ENCODE data around the gene SGTB.
"Not testable (repeated sequence)": the region's sequence is repeated elsewhere in the genome, so short reads cannot be mapped to it uniquely, and the experiment has no call there.

Gene SGTB

DNA sequence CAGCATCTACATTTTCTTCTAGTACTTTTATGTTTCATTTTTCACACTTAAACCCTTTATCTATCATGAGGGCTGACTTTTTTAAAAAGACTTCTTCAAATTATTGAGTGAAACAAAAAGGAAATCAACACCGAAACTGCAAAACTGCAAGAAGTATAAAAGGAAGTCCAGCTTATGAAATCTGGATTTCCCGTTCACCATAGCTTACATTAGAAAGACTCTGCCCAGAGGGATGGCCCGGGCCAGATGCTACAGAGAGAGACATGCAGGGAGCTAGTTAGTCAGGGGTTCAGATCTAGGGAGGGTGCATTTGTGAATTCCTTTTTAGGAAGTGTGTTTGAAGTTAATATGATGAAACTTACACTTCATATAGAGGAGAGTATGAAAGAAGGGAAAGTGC lies 10.1 kb upstream of the SGTB start:
- DNase-seq = not testable (repeated sequence)

DNA sequence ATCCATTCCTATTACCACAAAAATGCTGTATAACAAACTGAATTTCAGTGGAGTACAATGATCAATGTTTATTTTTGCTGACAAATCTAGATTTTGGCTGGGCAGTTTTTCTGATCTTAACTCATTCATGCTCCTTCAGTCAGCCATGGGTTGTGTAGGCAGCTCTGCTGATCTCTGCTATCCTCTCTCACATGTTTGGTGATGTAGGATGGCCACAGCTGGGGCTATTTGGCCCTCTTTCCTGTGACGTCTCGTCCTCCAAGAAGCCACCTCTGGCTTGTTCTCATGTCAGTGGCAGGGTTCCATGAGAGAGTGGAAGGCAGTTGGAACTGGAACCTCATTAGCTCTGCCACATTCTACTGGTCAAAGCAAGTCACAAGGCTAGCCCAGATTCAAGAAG lies 9.0 kb upstream of the SGTB start:
- no peak for DNase-seq

DNA sequence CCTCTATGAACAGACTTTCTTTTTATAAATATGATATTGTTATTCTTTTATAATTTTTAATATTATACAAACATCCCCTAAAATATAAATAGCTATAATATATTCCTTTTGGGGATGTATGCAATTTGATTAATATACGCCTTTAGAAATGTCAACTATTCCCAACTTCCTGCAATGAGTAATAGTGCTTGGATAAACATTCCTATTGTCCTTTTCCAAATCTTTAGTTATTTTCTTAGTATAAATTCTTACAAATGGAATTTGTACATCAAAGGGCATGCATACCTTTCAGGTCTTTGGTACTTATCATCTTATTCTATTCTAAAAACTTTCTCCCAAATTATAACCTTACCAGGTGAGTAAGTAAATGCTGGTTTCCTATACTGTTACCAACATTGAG lies 6.3 kb upstream of the SGTB start:
- no peak for DNase-seq

DNA sequence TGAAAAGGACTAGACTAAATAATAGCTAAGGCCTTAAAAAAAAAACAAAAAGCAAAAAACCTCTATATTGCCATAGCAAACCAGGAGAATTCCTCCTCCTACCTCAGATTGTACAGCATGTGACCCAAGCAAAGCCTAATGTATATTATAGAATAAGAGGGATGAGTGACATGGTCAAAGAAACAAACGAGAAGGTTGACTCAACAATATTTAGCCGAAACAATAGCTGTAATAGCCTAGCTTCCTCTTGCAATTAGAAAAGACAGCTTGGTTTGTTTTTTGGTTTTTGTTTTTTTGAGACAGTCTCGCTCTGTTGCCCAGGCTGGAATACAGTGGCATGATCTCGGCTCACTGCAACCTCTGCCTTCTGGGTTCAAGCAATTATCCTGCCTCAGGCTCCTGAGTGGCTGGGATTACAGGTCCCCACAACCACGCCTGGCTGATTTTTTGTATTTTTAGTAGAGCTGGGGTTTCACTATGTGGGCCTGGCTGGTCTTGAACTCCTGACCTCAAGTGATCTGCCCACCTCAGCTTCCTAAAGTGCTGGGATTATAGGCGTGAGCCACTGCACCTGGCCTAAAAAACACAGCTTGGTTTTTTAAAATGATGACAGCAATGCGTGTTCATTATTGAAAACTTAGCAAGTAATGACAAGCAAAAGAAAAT lies 5.7 kb upstream of the SGTB start:
- DNase-seq = no peak

DNA sequence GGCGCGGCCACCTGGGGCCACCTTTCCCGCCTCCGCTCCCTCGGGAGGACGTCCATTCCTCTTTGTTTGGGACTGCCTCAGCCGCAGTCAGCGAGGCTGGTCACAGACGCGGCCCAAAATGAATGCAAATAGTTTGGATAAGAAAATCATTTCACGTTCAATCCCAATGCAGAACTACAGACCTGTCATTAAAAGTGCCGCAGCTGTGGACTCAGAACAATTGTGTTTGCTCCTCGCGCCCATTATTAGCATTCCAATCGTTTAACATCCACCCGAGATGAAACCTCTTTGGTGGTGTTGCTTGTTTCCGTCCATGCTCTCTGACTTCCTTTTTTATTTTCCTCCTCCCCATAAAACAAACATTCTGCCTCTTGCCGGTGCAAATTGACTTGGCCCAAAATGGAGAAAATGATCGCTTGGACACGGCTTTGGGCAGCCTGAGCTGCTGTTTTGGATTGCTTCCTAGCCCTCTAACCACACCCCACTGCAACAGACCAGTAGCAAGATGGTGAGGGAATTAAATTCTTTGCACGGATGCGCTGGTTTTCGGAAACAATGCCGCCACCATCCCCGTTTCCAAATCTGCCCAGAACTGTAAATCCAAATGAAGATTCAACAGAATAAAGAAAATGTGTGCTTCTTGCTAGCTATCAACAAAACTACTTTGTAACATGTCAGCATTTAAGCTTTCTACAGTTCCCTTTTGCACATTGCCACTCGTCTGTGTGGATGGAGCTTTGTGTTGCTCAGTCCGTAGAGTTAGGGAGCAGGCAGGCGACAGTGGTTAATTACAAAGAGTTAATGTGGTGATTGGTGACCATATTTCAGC lies 880 bp upstream of the SGTB start:
- peak; percentile 22 for DNase-seq

DNA sequence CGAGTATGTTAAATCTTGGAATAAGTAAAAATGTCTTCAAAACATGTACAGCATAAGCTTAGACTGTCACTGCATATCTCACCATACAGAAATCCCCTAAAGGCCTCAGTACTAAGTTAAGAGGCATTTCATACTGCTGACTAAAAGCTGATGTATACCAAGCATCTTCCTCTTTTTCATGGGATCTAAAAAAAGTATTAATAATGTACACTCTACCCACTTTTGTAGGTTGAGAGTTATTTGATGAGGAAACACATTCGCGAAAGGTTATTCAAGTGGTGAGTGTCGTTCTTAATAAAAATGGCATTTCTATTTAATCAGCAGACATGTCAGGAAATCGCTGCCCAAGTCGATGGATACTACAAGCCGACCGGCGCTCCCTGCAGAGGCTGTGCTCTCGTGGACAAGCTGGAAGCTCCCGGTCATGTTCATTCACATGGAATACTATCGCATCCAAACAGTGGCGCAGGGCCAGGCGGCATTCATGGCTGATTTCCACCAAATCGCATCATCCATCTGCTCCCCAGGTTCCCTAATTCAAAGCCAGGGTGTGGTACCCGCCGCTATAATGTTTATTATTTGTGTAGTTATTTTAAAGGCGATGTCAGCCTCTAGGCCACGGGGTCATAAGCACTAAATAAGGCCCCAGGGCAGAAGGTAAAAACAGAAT lies 724 bp downstream of the SGTB start:
- DNase-seq = no peak

DNA sequence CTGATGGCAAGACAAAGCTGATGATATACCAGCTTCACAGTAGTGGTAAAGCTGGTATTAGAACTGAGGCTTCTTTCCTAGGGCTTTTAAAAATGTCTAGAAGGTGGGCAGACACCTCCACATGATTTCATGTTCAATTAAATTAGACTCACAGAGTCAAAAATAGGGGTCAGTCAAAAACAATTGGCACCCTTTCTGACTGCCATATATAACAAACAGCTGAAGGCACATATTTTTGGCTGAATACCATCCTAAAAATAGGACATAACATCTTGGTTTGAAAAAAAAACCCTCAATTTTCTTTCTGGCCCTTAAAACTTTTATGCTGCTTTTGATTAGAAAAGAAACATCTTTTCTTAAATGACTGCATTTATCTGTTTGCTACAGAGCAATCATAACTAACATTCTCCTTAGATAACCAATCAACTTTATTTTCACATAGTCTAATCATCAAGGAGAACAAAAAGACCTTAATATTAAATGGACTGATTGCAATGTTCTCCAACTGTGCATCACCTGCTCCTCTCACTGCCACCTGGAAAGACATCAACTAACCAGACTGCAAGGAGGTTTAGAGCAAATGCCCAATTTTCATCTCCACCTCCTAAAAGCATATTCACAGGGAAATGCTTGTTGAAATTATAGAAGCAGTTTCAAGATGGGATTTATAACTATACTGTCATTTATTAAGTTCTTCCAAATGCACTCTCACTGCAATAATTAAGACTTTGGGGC lies 3.2 kb downstream of the SGTB start:
- DNase-seq = no peak

DNA sequence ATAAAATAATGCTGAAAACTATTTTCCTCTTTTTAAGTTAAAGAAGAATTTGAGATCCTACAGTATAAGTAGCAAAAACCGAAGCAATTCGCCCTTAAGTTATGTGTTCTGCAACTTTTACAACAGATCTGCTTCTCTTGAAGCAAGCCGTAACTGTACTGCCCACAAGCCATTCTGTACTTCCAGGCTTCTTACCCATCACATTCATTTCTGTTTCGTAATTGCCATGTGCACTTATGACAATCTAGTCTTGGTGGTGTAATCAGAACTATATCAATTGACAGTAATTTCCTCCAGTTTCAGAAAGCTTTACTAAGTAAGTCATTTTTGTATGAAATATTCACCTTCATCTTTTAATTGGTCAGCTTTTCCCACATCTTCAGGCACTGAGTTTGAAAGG lies 13.8 kb downstream of the SGTB start:
- DNase-seq = no peak

DNA sequence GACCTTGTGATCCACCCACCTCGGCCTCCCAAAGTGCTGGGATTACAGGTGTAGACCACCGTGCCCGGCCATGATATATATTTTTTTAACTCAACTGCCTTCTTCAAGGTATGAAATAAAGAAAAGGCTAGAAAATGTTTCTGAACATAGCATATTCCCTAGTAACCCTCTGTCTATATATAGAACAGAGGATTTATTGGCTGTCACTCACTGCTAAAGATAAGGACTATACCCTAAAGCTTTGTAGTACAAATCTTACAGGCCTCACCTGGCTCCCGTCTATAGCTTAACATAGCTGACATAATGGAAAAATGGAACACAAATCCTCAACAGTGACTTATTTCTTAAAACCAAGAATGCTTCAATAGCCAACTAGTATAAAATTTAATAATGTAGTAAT lies 14.2 kb downstream of the SGTB start:
- DNase-seq = no peak

DNA sequence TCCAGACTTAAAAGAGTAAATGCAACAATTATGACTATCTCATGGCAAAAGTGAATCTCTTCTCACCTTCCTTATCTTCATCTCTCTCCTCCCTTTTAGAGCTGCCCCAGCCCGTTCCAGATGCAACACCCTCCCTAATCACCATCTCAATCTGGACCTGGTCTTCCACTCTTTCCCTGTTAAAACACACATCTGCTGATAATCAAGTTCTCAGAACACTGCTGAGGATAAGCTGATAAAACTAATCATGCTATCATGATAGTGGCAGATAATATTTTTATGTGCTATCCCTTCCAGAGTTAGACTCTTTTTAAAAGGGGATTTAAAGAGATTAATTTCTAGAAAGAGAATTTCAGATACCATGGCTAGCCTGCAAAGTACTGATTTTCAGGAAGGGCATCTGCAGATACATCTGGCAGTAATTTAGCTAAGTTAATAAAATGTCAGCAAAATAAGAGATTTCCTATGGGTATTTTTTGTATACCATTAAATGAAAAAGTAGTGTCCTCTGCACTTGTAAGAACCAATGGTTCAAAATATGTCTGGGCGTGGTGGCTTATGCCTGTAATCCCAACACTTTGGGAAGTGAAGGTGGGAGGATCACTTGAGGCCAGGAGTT lies 17.2 kb downstream of the SGTB start:
- DNase-seq = no peak

DNA sequence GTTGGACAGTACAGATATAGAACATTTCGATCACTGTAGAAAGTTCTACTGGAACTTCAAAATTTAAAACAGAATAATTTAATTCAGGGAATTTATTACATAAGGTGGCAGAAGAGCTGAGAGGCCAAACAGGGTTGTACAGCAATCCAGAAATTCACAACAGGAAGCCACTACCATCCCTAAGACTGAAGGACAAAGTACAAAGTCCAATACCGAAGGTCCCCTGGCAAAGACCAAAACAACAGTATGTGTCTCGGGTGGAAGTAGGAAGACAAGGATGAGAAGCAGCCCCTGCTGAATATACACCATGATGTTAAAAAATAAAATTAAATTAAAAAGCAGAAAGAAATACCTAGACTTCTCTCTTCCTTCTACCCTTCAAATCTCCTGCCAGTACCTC lies 19.9 kb downstream of the SGTB start:
- no peak for DNase-seq

DNA sequence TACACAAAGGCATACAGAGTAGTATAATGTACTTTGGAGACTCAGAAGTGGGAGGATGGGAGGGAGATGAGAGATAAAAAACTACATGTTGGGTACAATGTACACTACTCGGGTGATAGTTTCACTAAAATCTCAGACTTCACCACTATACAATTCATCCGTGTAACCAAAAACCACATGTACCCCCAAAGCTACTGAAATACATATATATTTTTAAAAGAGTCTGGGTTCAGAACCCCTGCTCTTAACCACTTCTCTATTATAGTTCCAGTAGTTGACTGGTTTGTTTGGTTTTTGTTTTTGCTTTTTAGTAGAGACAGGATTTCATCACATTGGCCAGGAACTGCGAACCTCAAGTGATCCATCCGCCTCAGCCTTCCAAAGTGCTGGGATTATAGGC lies 22.6 kb downstream of the SGTB start:
- DNase-seq = no peak

DNA sequence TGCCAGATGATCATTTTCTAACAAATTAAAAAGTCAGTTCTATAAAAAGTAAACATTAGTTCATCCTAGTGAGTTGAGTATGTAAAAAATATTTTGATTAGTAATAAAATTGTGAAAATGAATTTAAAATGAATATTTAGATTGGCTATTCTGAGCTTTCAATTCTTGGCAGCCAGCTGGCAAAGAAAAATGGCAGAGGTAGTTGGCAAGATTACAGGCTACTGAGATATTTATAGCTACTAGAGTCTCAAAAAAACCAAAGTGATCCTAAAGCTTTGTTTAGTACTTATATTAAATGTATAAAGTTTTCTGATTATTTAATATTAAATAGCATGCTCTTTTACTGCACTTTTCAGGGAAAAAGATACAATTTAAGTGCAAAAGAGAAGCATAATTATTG lies 25.0 kb downstream of the SGTB start:
- no peak for DNase-seq

DNA sequence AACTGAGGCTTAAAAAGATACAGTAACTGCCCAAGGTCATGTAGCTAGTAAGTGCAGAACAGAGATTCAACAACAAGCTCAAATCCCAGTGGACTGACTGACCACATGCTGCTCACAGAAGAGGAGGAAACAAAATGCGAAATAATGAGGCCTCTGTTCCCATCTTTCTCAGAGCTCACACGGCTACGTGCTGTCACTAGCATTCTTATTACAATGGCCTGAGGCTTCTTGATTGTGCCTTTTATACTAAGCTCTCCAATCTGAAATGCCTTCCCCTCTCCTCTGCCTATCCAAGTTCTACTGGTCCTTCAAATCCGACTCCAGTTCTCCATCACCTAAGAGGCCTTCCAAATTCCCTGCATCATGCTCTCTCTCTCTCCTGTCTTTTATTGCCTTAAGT lies 26.0 kb downstream of the SGTB start:
- no peak for DNase-seq

DNA sequence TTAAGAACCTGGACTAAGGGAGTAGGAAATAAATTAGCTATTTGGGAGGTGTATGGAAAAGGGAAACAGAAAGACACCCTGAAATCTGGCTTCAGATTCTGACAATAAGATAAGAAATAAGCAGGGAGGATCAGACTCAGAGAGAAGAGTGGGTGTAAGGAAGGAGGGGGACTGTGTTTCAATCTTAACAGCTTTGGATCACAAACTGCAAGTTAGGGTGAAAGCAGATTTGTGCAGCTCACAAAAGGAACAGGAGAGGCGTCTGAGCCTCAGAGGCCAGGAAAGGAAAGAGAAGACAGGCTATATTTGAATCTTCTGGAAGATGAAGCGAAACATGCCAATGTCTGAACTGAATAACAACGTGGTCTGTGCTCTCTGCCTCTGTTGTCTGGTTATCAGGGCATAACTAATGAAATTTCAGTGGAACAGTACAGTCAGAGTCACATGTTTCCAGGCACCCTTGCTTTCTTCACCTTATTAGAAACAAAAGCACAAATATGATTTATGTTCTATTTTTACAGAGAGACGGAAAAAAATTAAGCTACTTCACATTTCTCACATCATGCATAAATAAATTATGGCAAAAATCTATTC lies 26.6 kb downstream of the SGTB start:
- DNase-seq = no peak

DNA sequence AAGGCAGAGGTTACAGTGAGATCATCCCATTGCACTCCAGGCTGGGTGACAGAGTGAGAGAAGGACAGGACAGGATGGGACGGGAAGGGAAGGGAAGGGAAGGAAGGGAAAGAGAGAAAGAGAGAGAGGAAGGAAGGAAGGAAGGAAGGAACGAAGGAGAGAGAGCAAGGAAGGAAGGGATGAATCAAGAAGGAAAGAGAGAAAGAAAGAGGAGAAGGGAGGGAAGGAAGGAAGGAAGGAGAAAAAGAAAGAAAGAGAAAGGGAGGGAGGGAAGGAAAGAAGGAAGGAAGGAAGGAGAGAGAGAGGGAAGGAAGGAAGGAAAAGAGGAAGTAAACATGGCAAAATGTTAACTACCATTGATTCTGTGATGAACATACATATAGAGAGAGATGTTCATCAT lies 28.8 kb downstream of the SGTB start:
- DNase-seq = no peak

DNA sequence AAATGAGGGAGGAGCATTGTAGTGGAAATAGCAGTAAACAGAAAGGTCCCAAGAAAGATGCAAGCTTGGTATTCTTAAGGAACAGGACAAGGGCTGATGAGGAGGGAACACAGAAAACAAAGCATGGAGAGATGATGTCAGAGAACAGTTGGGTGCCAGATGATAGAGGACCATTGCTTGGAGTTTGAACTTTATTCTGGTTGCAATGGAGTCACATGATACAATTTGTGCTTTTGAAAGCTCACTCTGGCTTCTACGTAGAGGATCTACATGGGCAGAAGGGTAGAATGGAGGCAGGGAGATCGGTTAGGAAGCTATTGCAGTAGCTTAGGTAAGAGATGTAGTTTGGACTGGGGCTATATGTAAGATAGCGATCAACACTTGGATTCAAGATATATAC lies 39.8 kb downstream of the SGTB start:
- DNase-seq = no peak

DNA sequence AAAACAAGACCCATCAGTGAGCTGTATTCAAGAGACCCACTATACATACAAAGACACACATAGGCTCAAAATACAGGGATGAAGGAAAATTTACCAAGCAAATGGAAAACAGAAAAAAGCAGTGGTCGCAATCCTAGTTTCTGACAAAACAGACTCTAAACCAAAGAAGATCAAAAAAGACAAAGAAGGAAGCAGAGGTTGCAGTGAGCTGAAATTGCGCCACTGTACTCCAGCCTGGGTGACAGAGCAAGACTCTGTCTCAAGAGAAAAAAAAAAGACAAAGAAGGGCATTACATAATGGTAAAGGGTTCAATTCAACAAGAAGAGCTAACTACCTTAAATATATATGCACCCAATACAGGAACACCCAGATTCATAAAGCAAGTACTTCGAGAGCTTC lies 45.9 kb downstream of the SGTB start:
- not testable (repeated sequence) for DNase-seq

DNA sequence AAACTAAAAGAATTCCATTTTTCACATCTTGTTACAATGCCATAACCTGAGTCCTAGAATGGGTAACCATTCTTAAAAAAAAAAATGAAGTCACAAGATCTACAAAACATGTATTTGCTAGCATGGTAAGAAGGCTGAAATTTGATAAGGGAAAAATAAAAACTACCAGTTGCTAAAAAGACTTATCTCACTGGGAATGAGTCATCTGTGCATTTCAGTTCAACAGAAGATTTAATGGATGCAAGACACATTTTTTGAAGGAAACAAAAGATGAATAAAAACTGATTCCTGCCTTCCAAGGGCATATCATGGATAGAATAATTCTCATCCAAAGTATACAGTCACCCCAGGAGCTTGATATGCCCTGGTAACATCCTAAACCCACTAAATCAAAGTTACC lies 47.2 kb downstream of the SGTB start:
- no peak for DNase-seq

DNA sequence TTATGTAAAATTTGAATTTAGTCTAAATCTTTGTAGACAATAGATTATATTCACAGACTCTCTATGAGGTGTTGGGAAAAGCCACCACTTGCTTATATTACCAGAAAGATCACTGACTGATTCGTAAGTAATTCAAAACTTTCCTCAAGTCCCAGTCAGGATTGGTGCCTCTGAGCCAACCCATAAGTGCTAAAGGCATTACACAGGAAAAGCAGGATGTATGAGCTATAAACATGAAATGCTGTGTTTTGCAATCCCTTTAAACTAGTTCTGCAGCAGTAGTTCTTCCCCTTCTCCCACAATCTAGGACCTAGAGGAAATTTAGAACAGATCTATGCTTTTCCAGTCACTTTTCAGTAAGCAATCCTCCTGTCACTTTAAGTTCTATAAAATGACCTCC lies 49.1 kb downstream of the SGTB start:
- no peak for DNase-seq

DNA sequence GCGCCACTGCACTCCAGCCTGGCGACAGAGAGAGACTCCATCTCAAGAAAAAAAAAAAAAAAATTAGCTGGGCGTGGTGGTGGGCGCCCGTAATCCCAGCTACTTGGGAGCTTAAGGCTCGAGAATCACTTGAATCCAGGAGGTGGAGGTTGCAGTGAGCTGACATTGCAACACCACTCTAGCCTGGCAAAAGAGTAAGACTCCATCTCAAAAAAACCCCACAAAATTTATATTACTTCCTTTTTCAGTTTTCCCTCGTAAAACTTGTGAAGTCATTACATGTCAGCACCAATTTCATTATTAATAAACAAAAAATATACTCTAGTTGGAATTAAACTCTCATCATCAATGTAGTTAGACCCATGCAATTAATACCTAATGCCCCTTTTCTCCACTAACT lies 53.2 kb downstream of the SGTB start:
- DNase-seq = no peak

DNA sequence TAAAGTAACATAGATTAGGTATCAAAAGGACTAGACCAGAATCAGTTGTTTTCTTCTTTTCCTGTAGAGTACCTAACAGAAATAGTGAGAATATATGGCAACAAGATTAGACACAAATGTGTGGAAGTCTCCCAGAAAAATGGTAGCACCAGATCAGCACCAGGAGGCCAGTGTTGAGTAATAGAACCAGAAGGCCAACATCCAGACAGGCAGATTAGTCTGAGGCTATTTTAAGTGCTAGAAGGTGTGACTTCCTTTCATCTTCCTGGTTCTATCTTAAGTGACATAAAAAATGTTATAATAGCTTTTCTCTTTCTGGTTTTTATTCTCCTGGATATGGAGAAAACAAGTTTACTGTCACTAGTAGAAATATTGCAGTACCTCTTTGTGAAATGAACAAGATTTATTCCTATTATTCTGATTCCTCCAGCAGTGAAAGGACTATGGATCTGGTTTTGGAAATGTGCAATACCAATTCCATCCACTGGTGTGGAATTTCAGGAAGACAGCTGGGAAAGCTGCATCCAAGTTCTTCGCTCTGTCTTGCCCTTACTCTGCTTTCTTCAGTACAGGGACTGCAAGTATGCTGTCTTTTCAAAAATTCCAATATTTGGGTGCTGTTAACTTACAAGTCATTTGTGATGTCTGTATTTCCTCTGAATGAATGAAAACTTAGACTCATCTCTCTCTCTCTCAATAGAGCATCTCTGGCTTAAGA lies 57.9 kb downstream of the SGTB start:
- no peak for DNase-seq
